ENCODE results near the gene MRAS.
"Not testable (repeated sequence)": the region's sequence is repeated elsewhere in the genome, so short reads cannot be mapped to it uniquely, and the experiment has no call there.

Gene MRAS

GRCh38 chr3:138367326-138367850, 19.0 kb downstream of the MRAS start:
- no peak for DNase-seq (ENCODE audit: low spot score)

DNA sequence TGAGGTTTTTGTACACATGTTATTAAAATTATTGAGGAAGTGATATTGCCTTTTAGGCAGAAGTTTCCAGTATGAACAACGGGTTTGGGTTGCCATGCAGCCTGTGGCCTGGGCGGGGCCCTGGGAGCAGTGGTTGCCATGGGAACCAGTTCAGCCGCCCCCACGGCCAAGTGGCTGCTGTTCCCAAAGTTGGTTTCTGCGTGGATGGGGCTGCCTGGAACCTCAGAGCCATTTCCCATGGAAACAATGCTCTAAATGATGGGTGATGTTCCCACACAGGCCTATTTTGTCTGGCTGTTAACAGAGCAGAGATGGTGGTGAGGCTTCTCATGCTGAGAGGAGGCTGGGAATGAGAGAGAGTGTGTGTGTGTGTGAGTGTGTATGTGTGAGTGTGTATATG, 19.5 kb downstream of the MRAS start:
- no peak for DNase-seq (ENCODE audit: low spot score)

- DNase-seq (ENCODE audit: low spot score), result no peak
Observed at GRCh38 chr3:138369151-138369900, 20.9 kb downstream of the MRAS start.

DNA sequence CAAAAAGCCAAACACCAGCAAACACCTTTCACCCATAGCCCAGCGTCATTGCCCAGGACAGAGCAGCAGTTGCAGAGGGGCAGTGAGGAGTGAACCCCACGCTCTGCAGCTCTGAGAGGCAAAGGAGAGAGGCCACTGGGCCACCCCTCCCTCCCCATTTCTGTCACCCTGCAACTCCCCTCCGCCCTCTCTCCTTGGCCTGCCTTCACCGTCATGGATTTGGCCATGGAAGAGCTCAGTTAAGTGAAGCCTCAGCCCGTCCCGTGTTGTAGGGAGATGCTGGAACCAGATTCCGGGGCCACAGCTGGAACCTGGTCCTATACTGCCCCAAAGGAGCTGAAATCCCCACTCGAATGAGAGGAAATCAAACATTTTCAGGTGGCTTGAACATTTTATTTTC, 21.9 kb downstream of the MRAS start:
- no peak for DNase-seq (ENCODE audit: low spot score)

DNA sequence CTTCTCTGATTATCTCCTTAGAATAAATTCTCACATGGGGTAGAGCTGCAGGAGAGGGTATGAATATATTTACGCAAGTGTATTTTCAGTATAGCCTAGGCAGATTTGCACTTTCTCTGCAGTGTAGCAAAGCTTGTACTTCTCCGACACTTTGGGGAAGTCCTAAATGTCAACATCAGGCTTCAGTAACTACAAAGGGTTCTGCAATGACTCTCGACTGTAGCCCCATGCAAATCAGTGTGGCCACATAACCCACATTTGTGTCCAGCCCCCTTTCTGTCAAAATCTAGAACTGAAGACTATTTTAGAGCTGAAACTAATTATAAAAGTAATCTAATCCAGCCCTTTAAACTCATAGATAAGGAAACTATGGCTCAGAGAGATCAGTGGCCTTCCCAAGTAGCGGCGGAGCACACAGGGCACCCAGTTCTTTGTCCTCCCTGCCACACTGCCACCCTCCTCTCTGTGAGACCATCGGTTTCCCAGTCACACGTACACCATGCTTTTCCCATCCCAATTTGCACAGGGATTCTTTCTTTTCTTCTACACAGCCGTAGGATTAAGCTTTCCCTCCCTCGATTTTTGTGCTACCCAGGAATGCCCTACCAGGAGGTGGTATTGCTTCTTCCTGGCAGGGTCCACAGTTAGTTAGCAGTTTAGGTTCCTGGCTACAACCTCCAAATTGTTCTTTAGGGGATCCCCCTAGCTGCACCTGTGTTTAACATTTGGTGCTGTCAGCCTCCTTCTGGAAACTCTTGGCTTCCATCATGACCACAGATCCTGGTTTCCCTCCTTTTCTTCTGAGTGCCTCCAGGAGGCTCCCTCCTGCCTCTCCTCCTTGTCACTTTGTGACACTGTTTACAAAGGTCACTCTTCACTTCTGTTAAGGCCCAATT, 22.9 kb downstream of the MRAS start:
- no peak for DNase-seq (ENCODE audit: low spot score)

DNA sequence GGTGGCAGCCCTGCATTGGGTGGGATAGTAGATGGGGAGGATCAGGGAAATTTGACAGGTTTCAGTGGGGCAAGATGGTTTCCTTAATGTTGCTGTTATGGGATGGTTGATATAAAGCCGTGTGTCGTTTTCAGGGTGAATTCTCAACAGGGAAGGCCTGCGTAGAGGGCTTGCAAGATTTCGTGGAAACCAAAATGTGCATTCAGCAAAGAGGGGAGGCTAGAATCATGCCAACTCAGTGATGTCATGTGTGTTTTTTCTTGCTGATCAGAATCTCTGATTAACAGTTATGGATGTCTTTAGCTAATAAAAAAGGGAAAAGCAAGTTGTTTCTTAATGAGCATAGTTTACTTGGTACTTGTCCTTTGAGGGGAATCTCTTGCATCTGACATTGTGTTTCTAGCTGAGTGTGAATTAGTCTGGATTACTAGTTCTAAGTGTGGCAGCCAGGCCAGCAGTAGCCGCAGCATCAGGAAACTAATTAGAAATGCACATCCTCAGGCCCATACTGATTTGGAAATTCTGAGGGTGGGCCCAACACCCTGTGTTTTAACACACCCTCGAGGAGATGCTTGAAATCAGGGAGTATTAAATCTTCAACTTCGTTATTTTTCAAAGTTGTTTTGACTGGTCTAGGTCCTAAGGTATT, 24.8 kb downstream of the MRAS start:
- no peak for DNase-seq (ENCODE audit: low spot score)

GRCh38 chr3:138373736-138374094, 25.3 kb downstream of the MRAS start:
- no peak for DNase-seq (ENCODE audit: low spot score)

- DNase-seq (ENCODE audit: low spot score), result no peak
Observed at GRCh38 chr3:138374573-138375134, 26.3 kb downstream of the MRAS start.

DNA sequence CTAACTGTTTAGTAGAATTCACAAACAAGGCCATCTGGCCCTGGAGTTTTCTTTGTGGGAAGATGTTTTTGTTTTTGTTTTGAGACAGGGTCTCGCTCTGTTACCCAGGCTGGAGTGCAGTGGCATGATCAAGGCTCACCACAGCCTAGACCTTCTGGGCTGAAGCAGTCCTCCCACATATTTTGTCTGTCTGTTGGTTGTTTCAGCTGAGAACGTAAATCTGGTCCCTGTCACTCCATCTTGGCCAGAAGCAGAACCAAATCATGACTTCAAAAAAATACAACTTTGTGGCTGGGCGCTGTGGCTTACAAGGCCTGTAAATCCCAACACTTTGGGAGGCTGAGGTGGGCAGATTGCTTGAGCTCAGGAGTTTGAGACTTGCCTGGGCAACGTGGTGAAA, 27.1 kb downstream of the MRAS start:
- DNase-seq (ENCODE audit: low spot score), result no peak

DNA sequence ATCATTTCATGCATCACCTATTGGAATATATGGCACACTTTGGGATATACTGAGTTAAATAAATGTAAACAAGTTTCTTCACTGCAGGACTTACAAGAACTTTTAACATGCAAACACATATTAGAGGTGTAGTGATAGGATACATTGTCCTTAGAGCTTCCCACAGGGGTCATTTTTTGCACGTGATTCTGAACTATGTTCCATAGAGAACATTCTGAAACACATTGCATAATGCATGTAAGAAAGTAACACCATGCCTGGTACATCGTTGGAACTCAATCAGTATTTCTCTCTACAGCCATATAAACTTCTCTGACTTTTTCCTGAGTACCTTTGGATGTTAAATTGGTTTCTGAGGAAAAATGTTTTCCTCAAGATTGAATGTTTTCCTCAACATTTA, 28.3 kb downstream of the MRAS start:
- no peak for DNase-seq (ENCODE audit: low spot score)

GRCh38 chr3:138377212-138377611, 28.8 kb downstream of the MRAS start:
- not testable (repeated sequence) for DNase-seq (ENCODE audit: low spot score)

DNA sequence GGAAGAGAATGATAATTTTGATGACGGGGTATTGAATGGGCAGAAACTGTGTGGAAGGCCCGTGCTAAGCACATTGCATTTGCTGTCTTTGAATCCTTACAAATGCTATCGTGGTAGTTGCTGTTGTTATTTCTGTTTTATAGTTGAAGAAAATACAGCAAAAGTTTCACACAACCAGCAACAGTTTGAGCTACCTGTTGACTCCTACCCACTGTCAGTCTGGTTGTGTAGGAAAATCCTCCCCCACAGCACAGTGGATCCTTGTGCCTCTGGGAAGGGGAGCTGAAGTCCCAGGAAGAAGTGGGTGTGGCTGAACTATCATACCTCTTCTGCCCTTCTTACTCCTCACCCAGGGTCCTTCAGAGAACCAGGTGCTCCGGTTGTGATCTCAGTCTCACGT, 29.4 kb downstream of the MRAS start:
- no peak for DNase-seq (ENCODE audit: low spot score)

DNA sequence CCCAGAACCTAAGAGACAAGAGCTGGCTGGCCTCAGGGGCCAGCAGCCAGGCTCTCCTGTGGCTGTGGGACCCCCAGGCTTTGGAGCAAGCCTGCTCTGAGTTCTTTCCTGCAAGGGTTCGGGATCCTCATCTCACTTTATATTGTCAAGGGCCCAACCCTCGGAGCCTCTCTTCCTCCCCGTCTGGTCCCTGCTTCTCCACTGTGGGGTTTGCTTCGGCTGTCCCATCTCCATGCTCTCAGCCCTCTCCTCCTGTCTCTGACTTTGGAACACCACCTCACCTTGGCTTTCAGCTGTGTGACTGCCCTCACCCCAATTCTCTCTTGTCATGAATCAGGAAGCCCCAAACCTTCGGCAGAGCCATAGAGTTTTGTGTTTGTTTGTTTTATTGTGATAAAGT, 30.0 kb downstream of the MRAS start:
- DNase-seq (ENCODE audit: low spot score), result no peak

DNA sequence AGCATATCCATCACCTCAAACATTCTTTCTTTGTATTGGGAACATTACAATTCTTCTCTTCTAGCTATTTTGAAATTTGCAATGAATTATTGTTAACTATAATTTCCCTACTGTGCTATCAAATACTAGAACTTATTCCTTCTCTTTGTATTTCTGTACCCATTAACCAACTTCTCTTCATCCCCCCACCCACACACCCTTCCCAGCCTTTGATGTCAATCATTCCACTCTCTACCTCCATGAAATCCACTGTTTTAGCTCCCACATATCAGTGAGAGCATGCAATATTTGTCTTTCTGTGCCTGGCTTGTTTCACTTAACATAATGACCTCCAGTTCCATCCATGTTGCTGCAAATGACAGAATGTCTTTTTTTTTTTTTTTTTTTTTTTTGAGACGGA, 30.6 kb downstream of the MRAS start:
- no peak for DNase-seq (ENCODE audit: low spot score)

GRCh38 chr3:138381413-138381901, 33.1 kb downstream of the MRAS start:
- DNase-seq (ENCODE audit: low spot score), result no peak

- peak; percentile 43 for DNase-seq (ENCODE audit: low spot score)
Observed at GRCh38 chr3:138381950-138382715, 33.8 kb downstream of the MRAS start.

- no peak for DNase-seq (ENCODE audit: low spot score)
Observed at GRCh38 chr3:138383715-138384465, 35.5 kb downstream of the MRAS start.

DNA sequence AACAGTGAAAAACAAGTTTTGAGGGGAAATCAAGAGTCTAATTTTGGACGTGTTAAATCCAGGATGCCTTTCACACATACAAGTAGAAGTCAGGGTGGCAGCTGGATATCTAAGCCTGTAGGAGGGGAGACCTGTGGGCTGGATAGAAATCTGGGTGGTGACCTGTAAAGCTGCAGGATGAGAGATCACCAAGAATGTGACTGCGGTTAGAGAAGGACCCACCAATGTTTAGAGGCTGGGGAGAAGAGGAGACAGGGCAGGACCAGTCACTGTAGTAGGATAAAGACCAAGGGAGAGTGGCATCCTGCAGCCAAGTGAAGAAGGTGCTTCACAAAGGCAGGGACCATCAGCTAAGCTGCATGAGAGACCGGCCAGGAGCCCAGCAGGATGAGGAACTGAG, 36.2 kb downstream of the MRAS start:
- no peak for DNase-seq (ENCODE audit: low spot score)

DNA sequence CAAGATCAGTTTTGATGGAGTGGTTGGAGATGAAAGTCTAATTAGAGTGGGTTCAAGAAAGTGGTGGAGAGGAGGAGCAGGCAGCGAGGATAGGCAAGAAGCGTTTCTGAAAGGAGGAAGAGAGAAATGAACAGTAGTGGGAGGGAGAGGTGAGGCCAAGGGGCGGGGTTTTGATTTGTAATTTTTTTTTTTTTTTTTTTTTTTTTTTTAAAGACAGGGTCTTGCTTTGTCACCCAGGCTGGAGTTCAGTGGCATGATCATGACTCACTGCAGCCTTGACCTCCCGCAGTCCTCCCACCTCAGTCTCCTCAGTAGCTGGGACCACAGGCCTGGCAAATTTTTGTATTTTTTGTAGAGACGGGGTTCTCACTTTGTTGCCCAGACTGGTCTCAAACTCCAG, 36.6 kb downstream of the MRAS start:
- no peak for DNase-seq (ENCODE audit: low spot score)

- DNase-seq (ENCODE audit: low spot score), result no peak
Observed at GRCh38 chr3:138389144-138389601, 40.8 kb downstream of the MRAS start.

All from HuH-7.5 (cell line).